Natural killer cell (primary cell): ENCODE data around the gene PLEKHO2. TPM values are rescaled to one million over a fixed set of nuclear protein-coding genes. Genes with fewer than 3 reads are reported as not detected.

ENCODE experiments used
- ATAC-seq, 3 donors: fragments of 150-1000 bp in 2 of 3; fragments of 200-7000 bp in 1 of 3; cut with Tn5 transposase; 1 replicate in 1 of 3; 2 replicates in 2 of 3; pipeline ENCODE4 v1.10.0; 2021; ENCODE audit warnings: mild to moderate bottlenecking in 2 of 3, moderate library complexity in 2 of 3
- DNase-seq, 2 donors: peaks; one replicate each; pipeline versions ENCODE4 v3.0.0 to v3.0.0-alpha.2; 2013 to 2021; ENCODE audit warnings: mixed read lengths in 1 of 2
- H3K27ac ChIP-seq: one replicate; pipeline ENCODE4 v1.5.1; 2013; ENCODE audit warnings: mild to moderate bottlenecking, low read length
- H3K27me3 ChIP-seq: one replicate; pipeline ENCODE4 v1.6.1; 2013; ENCODE audit warnings: low read length; ENCODE audit not compliant: control insufficient read depth, insufficient read depth
- H3K36me3 ChIP-seq: one replicate; pipeline ENCODE4 v1.6.1; 2013; ENCODE audit warnings: low read length; ENCODE audit not compliant: control insufficient read depth, insufficient read depth
- H3K4me1 ChIP-seq: one replicate; pipeline ENCODE4 v1.6.1; 2013; ENCODE audit warnings: low read length; ENCODE audit not compliant: control insufficient read depth, insufficient read depth
- H3K4me3 ChIP-seq: one replicate; pipeline ENCODE4 v1.5.1; 2013; ENCODE audit warnings: low read length
- H3K9me3 ChIP-seq: one replicate; pipeline ENCODE4 v1.6.1; 2013; ENCODE audit warnings: low read length; ENCODE audit not compliant: control insufficient read depth, insufficient read depth
- H3K27ac Mint-ChIP-seq, 2 donors: one replicate each; pipeline ENCODE4 v1.8.0; 2022; ENCODE audit warnings: mild to moderate bottlenecking in 2 of 2, mixed read lengths in 2 of 2, moderate library complexity in 1 of 2
- H3K27me3 Mint-ChIP-seq, 2 donors: one replicate each; pipeline ENCODE4 v1.8.0; 2022; ENCODE audit warnings: low read depth in 2 of 2, mixed read lengths in 2 of 2
- H3K36me3 Mint-ChIP-seq: one replicate; pipeline ENCODE4 v1.8.0; 2022; ENCODE audit warnings: mixed read lengths
- H3K4me1 Mint-ChIP-seq, 2 donors: one replicate each; pipeline ENCODE4 v1.8.0; 2022; ENCODE audit warnings: mixed read lengths in 2 of 2
- H3K4me3 Mint-ChIP-seq: one replicate; pipeline ENCODE4 v1.8.0; 2022; ENCODE audit warnings: mild to moderate bottlenecking, moderate library complexity, mixed read lengths
- H3K9me3 Mint-ChIP-seq, 2 donors: one replicate each; pipeline ENCODE4 v1.8.0; 2022; ENCODE audit warnings: mixed read lengths in 2 of 2
- WGBS: methylation state at CpG from one replicate; pipeline ENCODE4 v1.1.7; 2013; ENCODE audit warnings: missing lambda C conversion rate; ENCODE audit not compliant: insufficient coverage; 5-methylcytosine and 5-hydroxymethylcytosine counted together
- intact Hi-C: fragments of 100-400 bp; cut with micrococcal nuclease; formaldehyde crosslinking; loops from one replicate; pipeline ENCODE4 v1.14.2; 2022
- total RNA-seq, 4 donors: library from RNA; stranded (reverse); fragments of 120-200 nt in 1 of 4; gene quantifications; one replicate each; pipeline versions ENCODE4 v1.2.3 to v1.2.4, GENCODE V29; 2013 to 2022
- TF ChIP-seq, protein P1 (sequence below): fragments of 200-600 bp; IDR thresholded peaks from one replicate; pipeline ENCODE4 v1.8.0; 2022; ENCODE audit warnings: antibody characterized with exemption

The PLEKHO2 gene
- total RNA-seq, 3 donors from 2014 or later (not counting 1 experiment from before 2014, with no cell fraction given): 35.3 to 53.4 (median 49.8) TPM

DNA sequence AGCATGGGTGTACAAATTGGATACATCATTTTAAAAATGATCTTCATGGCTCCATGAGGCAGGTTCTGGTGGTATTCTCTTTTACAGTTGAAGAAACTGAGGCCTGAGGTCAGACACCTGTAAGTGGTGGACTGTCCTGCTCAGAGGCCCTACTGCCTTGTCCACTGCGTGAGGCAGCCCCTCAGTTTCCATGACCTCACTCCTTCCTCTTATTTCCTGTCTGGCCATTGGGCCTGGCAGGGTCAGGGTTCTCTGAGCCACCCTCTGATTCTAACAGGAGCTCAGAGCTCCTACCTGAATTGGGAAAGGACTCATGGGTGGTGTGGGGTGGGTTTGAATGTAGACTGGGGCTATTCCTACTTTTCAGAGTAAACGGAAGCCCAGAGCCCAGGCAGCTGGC lies 17.5 kb downstream of the PLEKHO2 start:
- intact Hi-C loops: no loop called here
- Mint-ChIP-seq H3K27ac (peak overlapping the region; percentile 84), H3K4me3 (peak overlapping the region; percentile 68), H3K9me3 (no peaks in the 10 kb centered on the region), H3K36me3 (no peaks in the 10 kb centered on the region), H3K27me3 (no peaks in the 10 kb centered on the region), H3K4me1 (peaks cover 52 to 72% of the 10 kb centered on the region in 2 donors)
- Histone ChIP-seq H3K27ac (no peak overlapping the region), H3K4me1 (peaks cover 49% of the 10 kb centered on the region), H3K9me3 (no peaks in the 10 kb centered on the region), H3K36me3 (peaks cover 67% of the 10 kb centered on the region), H3K4me3 (no peak overlapping the region), H3K27me3 (no peaks in the 10 kb centered on the region)
- TF ChIP-seq, protein P1, sequence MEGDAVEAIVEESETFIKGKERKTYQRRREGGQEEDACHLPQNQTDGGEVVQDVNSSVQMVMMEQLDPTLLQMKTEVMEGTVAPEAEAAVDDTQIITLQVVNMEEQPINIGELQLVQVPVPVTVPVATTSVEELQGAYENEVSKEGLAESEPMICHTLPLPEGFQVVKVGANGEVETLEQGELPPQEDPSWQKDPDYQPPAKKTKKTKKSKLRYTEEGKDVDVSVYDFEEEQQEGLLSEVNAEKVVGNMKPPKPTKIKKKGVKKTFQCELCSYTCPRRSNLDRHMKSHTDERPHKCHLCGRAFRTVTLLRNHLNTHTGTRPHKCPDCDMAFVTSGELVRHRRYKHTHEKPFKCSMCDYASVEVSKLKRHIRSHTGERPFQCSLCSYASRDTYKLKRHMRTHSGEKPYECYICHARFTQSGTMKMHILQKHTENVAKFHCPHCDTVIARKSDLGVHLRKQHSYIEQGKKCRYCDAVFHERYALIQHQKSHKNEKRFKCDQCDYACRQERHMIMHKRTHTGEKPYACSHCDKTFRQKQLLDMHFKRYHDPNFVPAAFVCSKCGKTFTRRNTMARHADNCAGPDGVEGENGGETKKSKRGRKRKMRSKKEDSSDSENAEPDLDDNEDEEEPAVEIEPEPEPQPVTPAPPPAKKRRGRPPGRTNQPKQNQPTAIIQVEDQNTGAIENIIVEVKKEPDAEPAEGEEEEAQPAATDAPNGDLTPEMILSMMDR: no peak
- DNase-seq (no peak), ATAC-seq (no peak)
- 87% methylated on average over 2 of the region's 2 CpGs for WGBS

DNA sequence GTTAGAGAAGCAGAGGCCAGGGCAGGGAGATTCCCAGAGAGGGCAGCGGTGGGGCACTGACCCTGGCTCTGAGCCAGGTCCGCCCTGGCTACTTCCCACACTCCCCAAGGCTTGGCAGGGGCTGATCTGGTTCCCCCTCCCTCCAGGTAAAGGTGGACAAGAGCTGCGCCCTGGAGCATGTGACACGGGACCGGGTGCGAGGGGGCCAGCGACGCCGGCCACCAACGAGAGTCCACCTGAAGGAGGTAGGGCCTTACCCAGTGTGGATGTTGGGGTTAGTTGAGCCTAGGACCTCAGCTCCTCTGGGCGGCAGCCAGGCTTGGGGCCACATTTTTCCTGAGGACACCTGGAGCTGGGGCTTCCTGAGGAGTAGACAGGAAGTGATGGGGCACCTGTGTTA lies 19.6 kb downstream of the PLEKHO2 start:
- no peaks in the 10 kb centered on the region for H3K36me3 Mint-ChIP-seq
- H3K9me3 ChIP-seq: no peaks in the 10 kb centered on the region
- H3K4me3 Mint-ChIP-seq: no peak overlapping the region
- peaks cover 68% of the 10 kb centered on the region for H3K36me3 ChIP-seq
- DNase-seq (no peak), ATAC-seq (no peak)
- H3K27me3 Mint-ChIP-seq: no peaks in the 10 kb centered on the region
- peaks cover 34 to 59% of the 10 kb centered on the region in 2 donors for H3K4me1 Mint-ChIP-seq
- TF ChIP-seq, protein P1: no peak
- H3K27me3 ChIP-seq: no peaks in the 10 kb centered on the region
- intact Hi-C loops: no loop called here
- peaks cover 28% of the 10 kb centered on the region for H3K4me1 ChIP-seq
- H3K9me3 Mint-ChIP-seq: no peaks in the 10 kb centered on the region
- no peak overlapping the region for H3K27ac ChIP-seq
- H3K4me3 ChIP-seq: no peak overlapping the region
- H3K27ac Mint-ChIP-seq: peak overlapping the region; percentile 21 to 79
- WGBS: 98% methylated on average over 11 of the region's 11 CpGs

- H3K36me3 Mint-ChIP-seq: no peaks in the 10 kb centered on the region
- H3K27ac Mint-ChIP-seq: peak overlapping the region; percentile 21 to 79
- peaks cover 70% of the 10 kb centered on the region for H3K36me3 ChIP-seq
- H3K27me3 Mint-ChIP-seq: no peaks in the 10 kb centered on the region
- H3K4me1 ChIP-seq: peaks cover 22% of the 10 kb centered on the region
- no peaks in the 10 kb centered on the region for H3K9me3 Mint-ChIP-seq
- no peak for DNase-seq
- ATAC-seq: no peak
- intact Hi-C loops: no loop called here
- no peaks in the 10 kb centered on the region for H3K9me3 ChIP-seq
- H3K4me1 Mint-ChIP-seq: peaks cover 28 to 57% of the 10 kb centered on the region in 2 donors
- H3K27me3 ChIP-seq: no peaks in the 10 kb centered on the region
- WGBS: 96% methylated on average over 4 of the region's 4 CpGs
- H3K4me3 ChIP-seq: no peak overlapping the region
- no peak overlapping the region for H3K27ac ChIP-seq
- TF ChIP-seq, protein P1: no peak
- H3K4me3 Mint-ChIP-seq: no peak overlapping the region
These were observed 20.2 kb downstream of the PLEKHO2 start for GRCh38 chr15:64861960-64862359.

GRCh38 chr15:64862408-64862807 lies 20.7 kb downstream of the PLEKHO2 start:
- intact Hi-C loops: no loop called here
- peak overlapping the region; percentile 21 to 79 for H3K27ac Mint-ChIP-seq
- H3K4me1 Mint-ChIP-seq: peaks cover 23 to 57% of the 10 kb centered on the region in 2 donors
- H3K4me3 Mint-ChIP-seq: no peak overlapping the region
- no peaks in the 10 kb centered on the region for H3K27me3 ChIP-seq
- 100% methylated on average over 1 of the region's 1 CpG for WGBS
- peaks cover 73% of the 10 kb centered on the region for H3K36me3 ChIP-seq
- no peaks in the 10 kb centered on the region for H3K9me3 Mint-ChIP-seq
- H3K9me3 ChIP-seq: no peaks in the 10 kb centered on the region
- TF ChIP-seq, protein P1: no peak
- no peaks in the 10 kb centered on the region for H3K36me3 Mint-ChIP-seq
- H3K4me3 ChIP-seq: no peak overlapping the region
- peaks cover 17% of the 10 kb centered on the region for H3K4me1 ChIP-seq
- no peak overlapping the region for H3K27ac ChIP-seq
- H3K27me3 Mint-ChIP-seq: no peaks in the 10 kb centered on the region
- ATAC-seq (no peak), DNase-seq (no peak)
